OCI-LY7 (cell line): ENCODE measurements around the gene HRK. TPM values are rescaled to one million over a fixed set of nuclear protein-coding genes. Genes with fewer than 3 reads are reported as not detected.

ENCODE experiments used
- BruUV-seq: library from RNA; stranded (reverse); fragments of 400-500 nt; replicated peaks from 2 replicates; lab custom pipeline; 2021; lab: Mats Ljungman, UMichigan
- CTCF ChIA-PET: fragments of 300-600 bp; sonication (Branson Sonifier 250); formaldehyde crosslinking; loops from one replicate; lab custom pipeline; 2022; ENCODE audit warnings: antibody characterized with exemption; ENCODE audit not compliant: unreplicated experiment; lab: Charles Lee
- POLR2A ChIA-PET: fragments of 300-600 bp; sonication (Branson Sonifier 250); formaldehyde crosslinking; loops from one replicate; lab custom pipeline; 2022; ENCODE audit warnings: antibody characterized with exemption; lab: Charles Lee
- DNase-seq: peaks from one replicate; pipeline ENCODE4 v3.0.0-alpha.2; 2015; ENCODE audit warnings: low spot score
- H2AFZ ChIP-seq: fragments of 200-600 bp; sonication (generic), shearing (Covaris generic); 2 replicates; pipeline ENCODE4 v1.6.1; 2014; ENCODE audit warnings: mild to moderate bottlenecking, antibody characterized with exemption, low read length, moderate library complexity
- H3K27ac ChIP-seq: fragments of 200-600 bp; sonication (generic); 2 replicates; pipeline ENCODE4 v1.5.1; 2014; ENCODE audit warnings: mixed run types, low read depth, mild to moderate bottlenecking, moderate library complexity, low read length, inconsistent platforms; ENCODE audit not compliant: poor library complexity, severe bottlenecking
- H3K36me3 ChIP-seq: fragments of 200-600 bp; sonication (generic); 2 replicates; pipeline ENCODE4 v1.6.1; 2014; ENCODE audit warnings: mild to moderate bottlenecking, antibody characterized with exemption, low read length, moderate library complexity, mixed read lengths; ENCODE audit not compliant: insufficient read depth
- H3K4me1 ChIP-seq: fragments of 200-600 bp; sonication (generic); 2 replicates; pipeline ENCODE4 v1.5.1; 2014; ENCODE audit warnings: mild to moderate bottlenecking, low read length; ENCODE audit not compliant: insufficient read depth, poor library complexity, severe bottlenecking
- H3K4me2 ChIP-seq: fragments of 200-600 bp; sonication (generic); 2 replicates; pipeline ENCODE4 v1.6.1; 2014; ENCODE audit warnings: mild to moderate bottlenecking, low read length
- H3K4me3 ChIP-seq: fragments of 200-600 bp; sonication (generic); 2 replicates; pipeline ENCODE4 v1.5.1; 2014; ENCODE audit warnings: mild to moderate bottlenecking, low read depth, low read length; ENCODE audit not compliant: poor library complexity, severe bottlenecking
- H3K79me2 ChIP-seq: fragments of 200-600 bp; sonication (generic); 2 replicates; pipeline ENCODE4 v1.6.1; 2016; ENCODE audit warnings: low read depth, mild to moderate bottlenecking, low read length, moderate library complexity, mixed read lengths; ENCODE audit not compliant: insufficient read depth
- H3K9me2 ChIP-seq: fragments of 200-600 bp; sonication (generic); 2 replicates; pipeline ENCODE4 v1.6.1; 2016; ENCODE audit warnings: mild to moderate bottlenecking, low read length, mixed read lengths; ENCODE audit not compliant: insufficient read depth
- H3K9me3 ChIP-seq: fragments of 200-600 bp; sonication (generic); 2 replicates; pipeline ENCODE4 v1.6.1; 2014; ENCODE audit warnings: mild to moderate bottlenecking, mixed run types, low read length, mixed read lengths
- H4K20me1 ChIP-seq: fragments of 200-600 bp; sonication (generic); 2 replicates; pipeline ENCODE4 v1.6.1; 2014; ENCODE audit warnings: mild to moderate bottlenecking, antibody characterized with exemption, low read length, moderate library complexity, mixed read lengths; ENCODE audit not compliant: insufficient read depth
- CTCF ChIP-seq: fragments of 200-600 bp; sonication (generic); conservative IDR thresholded peaks from 2 replicates; pipeline ENCODE4 v1.5.1; 2014; ENCODE audit warnings: mild to moderate bottlenecking, antibody characterized with exemption, low read length, moderate library complexity, mixed read lengths
- EZH2phosphoT487 ChIP-seq: fragments of 200-600 bp; sonication (generic); IDR thresholded peaks from 2 replicates; pipeline ENCODE4 v1.6.1; 2018; ENCODE audit warnings: low read depth, borderline replicate concordance, mild to moderate bottlenecking, mixed run types, antibody characterized with exemption, low read length, moderate library complexity, mixed read lengths
- intact Hi-C: fragments of 100-400 bp; cut with micrococcal nuclease; formaldehyde crosslinking; loops from one replicate; pipeline ENCODE4 v1.10.0; 2022; ENCODE audit not compliant: unreplicated experiment
- total RNA-seq, 2 experiments: library from RNA; depleted of rRNA in 1 of 2; stranded (reverse); fragments of >200 nt in 1 of 2; shearing (Covaris generic) in 1 of 2; gene quantifications; 2 replicates each; pipeline ENCODE4 v1.2.3, GENCODE V29; 2014 to 2022

HRK gene
- total RNA-seq, 2 experiments from 2014 or later = 16.5 to 17.8 TPM

- H3K4me1 ChIP-seq = peaks cover 44% of the 10 kb centered on the region
- peak overlapping the region; percentile 4; the same call in 1 of the 2 replicates for H3K4me2 ChIP-seq
- H4K20me1 ChIP-seq = peaks cover 7% of the 10 kb centered on the region; the same call in 1 of the 2 replicates
- no peaks in the 10 kb centered on the region for H3K79me2 ChIP-seq
- DNase-seq = peak; percentile 25
- H3K4me3 ChIP-seq = no peak overlapping the region
- intact Hi-C loops = no loop called here
- no peak for TF ChIP-seq EZH2phosphoT487
- no peak for TF ChIP-seq CTCF
- no peak overlapping the region for H2AFZ ChIP-seq
- no peaks in the 10 kb centered on the region for H3K9me2 ChIP-seq
- peak overlapping the region; percentile 39 for H3K27ac ChIP-seq
- ChIA-PET POLR2A (interaction anchor here (0.9 to 1.7 kb wide), 2 partner anchors 21 to 23 kb away, joined by 3 read pairs; no protein-coding TSS in a partner anchor), CTCF (no interaction called here)
- BruUV-seq = no TSS peak
- H3K36me3 ChIP-seq = peaks cover 14% of the 10 kb centered on the region
- H3K9me3 ChIP-seq = no peaks in the 10 kb centered on the region
Measured at GRCh38 chr12:116922194-116922897, 41.1 kb upstream of the HRK start.

- CTCF ChIA-PET = no interaction called here
Measured at GRCh38 chr12:116920939-116921338, 39.7 kb upstream of the HRK start.

More at GRCh38 chr12:116920939-116921338, 39.7 kb upstream of the HRK start:
- Histone ChIP-seq H3K4me2 (no peak overlapping the region), H3K9me2 (no peaks in the 10 kb centered on the region), H3K79me2 (no peaks in the 10 kb centered on the region), H3K36me3 (peaks cover 14% of the 10 kb centered on the region), H4K20me1 (peaks cover 7% of the 10 kb centered on the region; the same call in 1 of the 2 replicates), H2AFZ (no peak overlapping the region), H3K27ac (no peak overlapping the region), H3K4me3 (no peak overlapping the region), H3K9me3 (no peaks in the 10 kb centered on the region), H3K4me1 (peaks cover 44% of the 10 kb centered on the region)
- intact Hi-C loops = no loop called here
- TF ChIP-seq CTCF (no peak), EZH2phosphoT487 (no peak)
- POLR2A ChIA-PET = interaction anchor here (0.5 to 1.7 kb wide), 3 partner anchors 22 to 138 kb away, joined by 3 to 4 read pairs (median 3); no protein-coding TSS in a partner anchor
- no peak for DNase-seq
- no TSS peak for BruUV-seq
